GM12878 (cell line): ENCODE data around the gene LIF.

Experiments
- CREM ChIP-seq: IDR thresholded peaks from 2 replicates; pipeline ENCODE4 v1.6.1; 2014; ENCODE audit warnings: antibody characterized with exemption, low read depth
- GABPA ChIP-seq: IDR thresholded peaks from 2 replicates; pipeline ENCODE4 v1.6.1; 2014; ENCODE audit warnings: antibody characterized with exemption, low read depth, mild to moderate bottlenecking, inconsistent platforms
- NFIC ChIP-seq: IDR thresholded peaks from 2 replicates; pipeline ENCODE4 v1.6.1; 2012; ENCODE audit warnings: low read depth, mild to moderate bottlenecking, inconsistent platforms, low read length, moderate library complexity
- NFYB ChIP-seq: IDR thresholded peaks from 2 replicates; pipeline ENCODE4 v1.6.1; 2011; ENCODE audit warnings: low read depth, mild to moderate bottlenecking, low read length, improper control_type of control experiment, moderate library complexity; ENCODE audit not compliant: insufficient read depth
- NR2C1 ChIP-seq: fragments of 450-650 bp; IDR thresholded peaks from 2 replicates; pipeline ENCODE4 v1.6.1; 2017; ENCODE audit warnings: antibody characterized with exemption, mild to moderate bottlenecking, moderate library complexity
- POLR2A ChIP-seq: IDR thresholded peaks from 2 replicates; pipeline ENCODE4 v1.6.1; 2011; ENCODE audit warnings: low read depth, mild to moderate bottlenecking, low read length
- SP1 ChIP-seq: IDR thresholded peaks from one replicate; pipeline ENCODE4 v1.6.1; 2011; ENCODE audit warnings: low read depth, low read length
- TF ChIP-seq, protein P1 (sequence below), 3 experiments: IDR thresholded peaks in 2 of 3; conservative IDR thresholded peaks in 1 of 3; 2 replicates each; pipeline ENCODE4 v1.5.1; 2011; ENCODE audit warnings: low read depth in 3 of 3, low read length in 3 of 3, mild to moderate bottlenecking in 3 of 3, control low read depth in 2 of 3, moderate library complexity in 2 of 3, inconsistent platforms in 1 of 3, mixed read lengths in 1 of 3; ENCODE audit not compliant: control insufficient read depth in 2 of 3, insufficient read depth in 1 of 3; ENCODE audit errors: extremely low read depth in 1 of 3

DNA sequence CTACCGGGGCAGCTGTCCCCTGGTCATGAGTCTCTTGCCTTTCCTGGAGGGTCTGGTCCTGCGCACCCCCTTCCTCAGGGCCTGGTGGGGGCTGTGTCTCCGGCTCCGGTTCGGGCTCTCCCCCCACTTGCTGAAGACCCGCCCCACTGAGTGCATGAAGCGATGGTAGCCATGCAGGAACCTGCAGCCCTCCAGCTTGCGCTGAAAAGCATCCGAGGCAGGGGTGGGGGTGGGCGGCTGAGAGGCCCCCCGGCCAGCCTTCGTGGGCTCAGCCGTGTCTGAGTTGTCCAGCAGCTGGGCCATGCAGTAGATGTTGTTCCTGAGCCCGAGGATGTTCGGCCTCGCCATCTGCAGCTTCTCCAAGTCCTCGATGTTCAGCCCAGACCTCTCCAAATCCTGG, 17.3 kb upstream of the LIF start:
- TF ChIP-seq NFIC, result no peak
- TF ChIP-seq NR2C1, result no peak
- no peak for TF ChIP-seq CREM
- TF ChIP-seq SP1, result no peak
- TF ChIP-seq GABPA, result no peak
- TF ChIP-seq POLR2A, result no peak
- TF ChIP-seq, protein P1, sequence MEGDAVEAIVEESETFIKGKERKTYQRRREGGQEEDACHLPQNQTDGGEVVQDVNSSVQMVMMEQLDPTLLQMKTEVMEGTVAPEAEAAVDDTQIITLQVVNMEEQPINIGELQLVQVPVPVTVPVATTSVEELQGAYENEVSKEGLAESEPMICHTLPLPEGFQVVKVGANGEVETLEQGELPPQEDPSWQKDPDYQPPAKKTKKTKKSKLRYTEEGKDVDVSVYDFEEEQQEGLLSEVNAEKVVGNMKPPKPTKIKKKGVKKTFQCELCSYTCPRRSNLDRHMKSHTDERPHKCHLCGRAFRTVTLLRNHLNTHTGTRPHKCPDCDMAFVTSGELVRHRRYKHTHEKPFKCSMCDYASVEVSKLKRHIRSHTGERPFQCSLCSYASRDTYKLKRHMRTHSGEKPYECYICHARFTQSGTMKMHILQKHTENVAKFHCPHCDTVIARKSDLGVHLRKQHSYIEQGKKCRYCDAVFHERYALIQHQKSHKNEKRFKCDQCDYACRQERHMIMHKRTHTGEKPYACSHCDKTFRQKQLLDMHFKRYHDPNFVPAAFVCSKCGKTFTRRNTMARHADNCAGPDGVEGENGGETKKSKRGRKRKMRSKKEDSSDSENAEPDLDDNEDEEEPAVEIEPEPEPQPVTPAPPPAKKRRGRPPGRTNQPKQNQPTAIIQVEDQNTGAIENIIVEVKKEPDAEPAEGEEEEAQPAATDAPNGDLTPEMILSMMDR (IDR thresholded peaks at IDR 0.05 in 2 of 3, conservative IDR thresholded peaks at IDR 0.05 in 1 of 3; ENCODE audit: control insufficient read depth in 2 of 3, extremely low read depth in 1 of 3, insufficient read depth in 1 of 3, low read depth in 3 of 3, low read length in 3 of 3), result no peak
- TF ChIP-seq NFYB, result no peak
